Activated CD4-positive, alpha-beta T cell treated with anti-CD3 and anti-CD28 coated beads, Interleukin-2, amount 10 ng/mL, durations not matched to agents 24 days and 14 days (primary cell): ENCODE measurements around the gene AFP. TPM values are rescaled to one million over a fixed set of nuclear protein-coding genes. Genes with fewer than 3 reads are reported as not detected.

Source experiments
- DNase-seq: peaks from one replicate; pipeline ENCODE4 v3.0.0; 2022
- H3K27ac Mint-ChIP-seq: one replicate; pipeline ENCODE4 v1.8.0; 2022; ENCODE audit warnings: mild to moderate bottlenecking, mixed read lengths
- H3K27me3 Mint-ChIP-seq: one replicate; pipeline ENCODE4 v1.8.0; 2022; ENCODE audit warnings: mixed read lengths
- H3K36me3 Mint-ChIP-seq: one replicate; pipeline ENCODE4 v1.8.0; 2022; ENCODE audit warnings: low read depth, mild to moderate bottlenecking, mixed read lengths
- H3K4me1 Mint-ChIP-seq: one replicate; pipeline ENCODE4 v1.8.0; 2021; ENCODE audit warnings: mixed read lengths
- H3K4me3 Mint-ChIP-seq: one replicate; pipeline ENCODE4 v1.8.0; 2022; ENCODE audit warnings: mild to moderate bottlenecking, moderate library complexity, mixed read lengths
- H3K9me3 Mint-ChIP-seq: one replicate; pipeline ENCODE4 v1.8.0; 2021; ENCODE audit warnings: mixed read lengths
- intact Hi-C: fragments of 100-400 bp; cut with micrococcal nuclease; formaldehyde crosslinking; loops from one replicate; pipeline ENCODE4 v1.15.1; 2023
- total RNA-seq: library from RNA; stranded (reverse); gene quantifications from 2 replicates; pipeline ENCODE4 v1.2.3, GENCODE V29; 2022

Gene AFP
- total RNA-seq, 1 donor from 2014 or later: not detected

GRCh38 chr4:73481358-73481757 is 45.3 kb downstream of the AFP start, which contains the start of gene AFM:
TSS of gene AFM (plus strand) at chr4:73481745. CDS start at chr4:73481776, 31 bp downstream.
- H3K9me3 Mint-ChIP-seq: no peaks in the 10 kb centered on the region
- no peak within 1 kb of the TSS for H3K27ac Mint-ChIP-seq
- DNase-seq: no peak
- H3K4me1 Mint-ChIP-seq: no peaks in the 10 kb centered on the region
- no peaks in the 10 kb centered on the region for H3K36me3 Mint-ChIP-seq
- no peak within 1 kb of the TSS for H3K4me3 Mint-ChIP-seq
- H3K27me3 Mint-ChIP-seq: no peaks in the 10 kb centered on the region
- intact Hi-C loops: no loop called here

GRCh38 chr4:73485085-73485484 is 49.1 kb downstream of the AFP start:
- Mint-ChIP-seq H3K36me3 (no peaks in the 10 kb centered on the region), H3K9me3 (no peaks in the 10 kb centered on the region), H3K27ac (no peak overlapping the region), H3K4me1 (no peaks in the 10 kb centered on the region), H3K4me3 (no peak overlapping the region), H3K27me3 (no peaks in the 10 kb centered on the region)
- no peak for DNase-seq
- intact Hi-C loops: no loop called here

GRCh38 chr4:73485596-73485995 is 49.6 kb downstream of the AFP start:
- H3K27me3 Mint-ChIP-seq: no peaks in the 10 kb centered on the region
- H3K27ac Mint-ChIP-seq: no peak overlapping the region
- DNase-seq: no peak
- intact Hi-C loops: no loop called here
- no peak overlapping the region for H3K4me3 Mint-ChIP-seq
- no peaks in the 10 kb centered on the region for H3K9me3 Mint-ChIP-seq
- no peaks in the 10 kb centered on the region for H3K36me3 Mint-ChIP-seq
- no peaks in the 10 kb centered on the region for H3K4me1 Mint-ChIP-seq

GRCh38 chr4:73486497-73486896 is 50.5 kb downstream of the AFP start:
- H3K4me1 Mint-ChIP-seq: no peaks in the 10 kb centered on the region
- DNase-seq: no peak
- intact Hi-C loops: no loop called here
- H3K9me3 Mint-ChIP-seq: no peaks in the 10 kb centered on the region
- H3K4me3 Mint-ChIP-seq: no peak overlapping the region
- H3K27me3 Mint-ChIP-seq: no peaks in the 10 kb centered on the region
- H3K36me3 Mint-ChIP-seq: no peaks in the 10 kb centered on the region
- no peak overlapping the region for H3K27ac Mint-ChIP-seq

GRCh38 chr4:73487233-73487632 is 51.2 kb downstream of the AFP start:
- no peaks in the 10 kb centered on the region for H3K36me3 Mint-ChIP-seq

GRCh38 chr4:73499996-73500765 is 64.2 kb downstream of the AFP start:
- Mint-ChIP-seq H3K27ac (no peak overlapping the region), H3K4me1 (no peaks in the 10 kb centered on the region), H3K36me3 (no peaks in the 10 kb centered on the region), H3K9me3 (no peaks in the 10 kb centered on the region), H3K27me3 (no peaks in the 10 kb centered on the region), H3K4me3 (no peak overlapping the region)
- DNase-seq: no peak
- intact Hi-C loops: no loop called here

More at GRCh38 chr4:73487233-73487632, 51.2 kb downstream of the AFP start:
- Mint-ChIP-seq H3K4me3 (no peak overlapping the region), H3K4me1 (no peaks in the 10 kb centered on the region), H3K27ac (no peak overlapping the region), H3K9me3 (no peaks in the 10 kb centered on the region), H3K27me3 (no peaks in the 10 kb centered on the region)
- intact Hi-C loops: no loop called here
- DNase-seq: no peak

- no peaks in the 10 kb centered on the region for H3K27me3 Mint-ChIP-seq
- no peak overlapping the region for H3K4me3 Mint-ChIP-seq
- H3K27ac Mint-ChIP-seq: no peak overlapping the region
- H3K36me3 Mint-ChIP-seq: no peaks in the 10 kb centered on the region
- H3K9me3 Mint-ChIP-seq: no peaks in the 10 kb centered on the region
- H3K4me1 Mint-ChIP-seq: no peaks in the 10 kb centered on the region
- intact Hi-C loops: no loop called here
- DNase-seq: no peak
Measured at GRCh38 chr4:73501664-73502265, 65.7 kb downstream of the AFP start.

- intact Hi-C loops: no loop called here
- Mint-ChIP-seq H3K36me3 (no peaks in the 10 kb centered on the region), H3K4me1 (no peaks in the 10 kb centered on the region), H3K27ac (no peak overlapping the region), H3K9me3 (no peaks in the 10 kb centered on the region), H3K4me3 (no peak overlapping the region), H3K27me3 (no peaks in the 10 kb centered on the region)
- no peak for DNase-seq
Measured at GRCh38 chr4:73505567-73505966, 69.5 kb downstream of the AFP start.

Other genes with a start within 250 kb of the AFP start
- 67.4 and 76.5 TPM in 2 replicates for gene ANKRD17, start 177.4 kb upstream of the AFP start, total RNA-seq
- not detected in 2 replicates for gene ALB, start 31.9 kb upstream of the AFP start, total RNA-seq
- not detected in 2 replicates for gene AFM, start 45.5 kb downstream of the AFP start, total RNA-seq
- not detected in 2 replicates for gene RASSF6, start 184.2 kb downstream of the AFP start, total RNA-seq